Epithelial cell of esophagus (primary cell): Measurements from ENCODE around the gene TRIO.

Experiments
- DNase-seq: peaks from one replicate; pipeline ENCODE4 v3.0.0; 2010; ENCODE audit warnings: low read depth
- H3K4me3 ChIP-seq: 2 replicates; pipeline ENCODE4 v1.5.1; 2011; ENCODE audit warnings: mild to moderate bottlenecking, low read length, control low read depth
- CTCF ChIP-seq: IDR thresholded peaks from 2 replicates; pipeline ENCODE4 v1.5.1; 2011; ENCODE audit warnings: low read depth, mild to moderate bottlenecking, low read length, control low read depth, inconsistent platforms; ENCODE audit not compliant: insufficient read depth; ENCODE audit errors: missing control alignments

TRIO gene

GRCh38 chr5:14411216-14411615 is 268.1 kb downstream of the TRIO start:
- no peak overlapping the region for H3K4me3 ChIP-seq
- no peak for DNase-seq
- TF ChIP-seq CTCF: no peak

GRCh38 chr5:14413331-14413750 is 270.2 kb downstream of the TRIO start:
- DNase-seq: no peak
- TF ChIP-seq CTCF: no peak
- no peak overlapping the region for H3K4me3 ChIP-seq

GRCh38 chr5:14414007-14414406 is 270.9 kb downstream of the TRIO start:
- TF ChIP-seq CTCF: no peak
- DNase-seq: no peak
- H3K4me3 ChIP-seq: no peak overlapping the region

- TF ChIP-seq CTCF: no peak
- H3K4me3 ChIP-seq: no peak overlapping the region
- DNase-seq: no peak
These were observed 271.5 kb downstream of the TRIO start for GRCh38 chr5:14414656-14415023.

- no peak for DNase-seq
- no peak for TF ChIP-seq CTCF
- H3K4me3 ChIP-seq: no peak overlapping the region
These were observed 272.0 kb downstream of the TRIO start for GRCh38 chr5:14415024-14415697.

GRCh38 chr5:14415698-14416074 is 272.5 kb downstream of the TRIO start:
- no peak overlapping the region for H3K4me3 ChIP-seq
- no peak for DNase-seq
- no peak for TF ChIP-seq CTCF

- TF ChIP-seq CTCF: no peak
- DNase-seq: no peak
- no peak overlapping the region for H3K4me3 ChIP-seq
These were observed 273.6 kb downstream of the TRIO start for GRCh38 chr5:14416621-14417275.
